Liver (tissue), 9 donors: ENCODE results near the gene POLA1. TPM values are rescaled to one million over a fixed set of nuclear protein-coding genes. Genes with fewer than 3 reads are reported as not detected.

ENCODE experiments used
- DNase-seq: peaks from one replicate; pipeline ENCODE4 v3.0.0-alpha.2; 2017; ENCODE audit warnings: low spot score
- H3K27ac ChIP-seq, 2 donors: one replicate each; pipeline ENCODE4 v1.7.0; 2013; ENCODE audit warnings: inconsistent platforms in 2 of 2, low read length in 2 of 2, control low read depth in 1 of 2, low read depth in 1 of 2, mild to moderate bottlenecking in 1 of 2
- H3K27me3 ChIP-seq, 4 donors: one replicate each; pipeline versions ENCODE4 v1.6.1 to v1.7.0; 2013; ENCODE audit warnings: low read length in 3 of 4, inconsistent platforms in 1 of 4, mild to moderate bottlenecking in 1 of 4, moderate library complexity in 1 of 4; ENCODE audit not compliant: control insufficient read depth in 4 of 4, insufficient read depth in 4 of 4
- H3K36me3 ChIP-seq, 4 donors: one replicate each; pipeline versions ENCODE4 v1.6.1 to v1.7.0; 2013; ENCODE audit warnings: low read length in 3 of 4, mild to moderate bottlenecking in 3 of 4, low read depth in 1 of 4, moderate library complexity in 1 of 4; ENCODE audit not compliant: control insufficient read depth in 4 of 4, insufficient read depth in 3 of 4
- H3K4me1 ChIP-seq, 4 donors: one replicate each; pipeline versions ENCODE4 v1.6.1 to v1.7.0; 2013; ENCODE audit warnings: low read length in 3 of 4, mild to moderate bottlenecking in 3 of 4, moderate library complexity in 1 of 4; ENCODE audit not compliant: control insufficient read depth in 4 of 4, insufficient read depth in 4 of 4
- H3K4me3 ChIP-seq, 3 donors: one replicate each; pipeline versions ENCODE4 v1.6.1 to v1.7.0; 2013; ENCODE audit warnings: low read length in 3 of 3, control low read depth in 1 of 3, low read depth in 1 of 3, mild to moderate bottlenecking in 1 of 3
- H3K9ac ChIP-seq, 2 donors: one replicate each; pipeline ENCODE4 v1.7.0; 2013; ENCODE audit warnings: low read length in 2 of 2, mild to moderate bottlenecking in 2 of 2, moderate library complexity in 2 of 2, control low read depth in 1 of 2, low read depth in 1 of 2
- H3K9me3 ChIP-seq, 4 donors: one replicate each; pipeline versions ENCODE4 v1.6.1 to v1.7.0; 2013; ENCODE audit warnings: low read length in 3 of 4; ENCODE audit not compliant: control insufficient read depth in 4 of 4
- ATF3 ChIP-seq: IDR thresholded peaks from 2 replicates; pipeline ENCODE4 v1.6.1; 2016; ENCODE audit warnings: antibody characterized with exemption
- EGR1 ChIP-seq, 2 donors: IDR thresholded peaks; 2 replicates each; pipeline ENCODE4 v1.6.1; 2016 to 2018; ENCODE audit warnings: antibody characterized with exemption in 2 of 2, low read depth in 2 of 2
- FOXA2 ChIP-seq: IDR thresholded peaks from 2 replicates; pipeline ENCODE4 v1.6.1; 2016; ENCODE audit warnings: antibody characterized with exemption
- GABPA ChIP-seq, 2 donors: IDR thresholded peaks in 1 of 2; conservative IDR thresholded peaks in 1 of 2; 2 replicates each; pipeline ENCODE4 v1.6.1; 2016; ENCODE audit warnings: antibody characterized with exemption in 2 of 2, mild to moderate bottlenecking in 1 of 2, moderate library complexity in 1 of 2
- HNF4A ChIP-seq, 2 donors: conservative IDR thresholded peaks; 2 replicates each; pipeline ENCODE4 v1.6.1; 2016; ENCODE audit warnings: antibody characterized with exemption in 2 of 2, mild to moderate bottlenecking in 2 of 2
- MAX ChIP-seq: IDR thresholded peaks from 2 replicates; pipeline ENCODE4 v1.6.1; 2016; ENCODE audit warnings: antibody characterized with exemption
- NR2F2 ChIP-seq: IDR thresholded peaks from 2 replicates; pipeline ENCODE4 v1.6.1; 2016; ENCODE audit warnings: antibody characterized with exemption
- RAD21 ChIP-seq, 2 donors: IDR thresholded peaks; 2 replicates each; pipeline ENCODE4 v1.6.1; 2016; ENCODE audit warnings: antibody characterized with exemption in 2 of 2, mild to moderate bottlenecking in 2 of 2
- REST ChIP-seq: IDR thresholded peaks from 2 replicates; pipeline ENCODE4 v1.6.1; 2016; ENCODE audit warnings: antibody characterized with exemption, mild to moderate bottlenecking
- SP1 ChIP-seq: IDR thresholded peaks from 2 replicates; pipeline ENCODE4 v1.6.1; 2018; ENCODE audit warnings: antibody characterized with exemption, mild to moderate bottlenecking
- TAF1 ChIP-seq: conservative IDR thresholded peaks from 2 replicates; pipeline ENCODE4 v1.6.1; 2016; ENCODE audit warnings: antibody characterized with exemption, mild to moderate bottlenecking
- YY1 ChIP-seq: IDR thresholded peaks from 2 replicates; pipeline ENCODE4 v1.6.1; 2016; ENCODE audit warnings: antibody characterized with exemption, mild to moderate bottlenecking
- WGBS: extraction: QIAGEN DNeasy Blood & Tissue Kit; methylation state at CpG from one replicate; pipeline ENCODE4 v1.1.7; 2013; 5-methylcytosine and 5-hydroxymethylcytosine counted together
- polyA plus RNA-seq, 2 donors: library from polyadenylated mRNA; stranded (reverse) in 1 of 2; unstranded in 1 of 2; fragments of 200-250 nt in 1 of 2; fragments of >200 nt in 1 of 2; fragmentation: Nextera tagmentation in 1 of 2; extraction: Ambion mirVana in 1 of 2; gene quantifications; one replicate each; pipeline versions ENCODE4 v1.2.1 to v1.2.3, GENCODE V29; 2013 to 2015
- total RNA-seq, 2 donors: library from RNA; depleted of rRNA; stranded (reverse); fragments of >200 nt; gene quantifications; one replicate each; pipeline ENCODE4 v1.2.3, GENCODE V29; 2014
- TF ChIP-seq, protein P1 (sequence below): fragments of 150-350 bp; IDR thresholded peaks from 2 replicates; pipeline ENCODE4 v1.5.1; 2017; ENCODE audit warnings: improper control_type of control experiment, low read depth, low read length; ENCODE audit not compliant: missing input control
- TF ChIP-seq, protein P2 (sequence below): IDR thresholded peaks from 2 replicates; pipeline ENCODE4 v1.6.1; 2016; ENCODE audit warnings: antibody characterized with exemption
- donor health status: healthy.
- donor health status: healthy.
- donor health status: healthy.
- donor health status: healthy.
- donor health status: healthy.

The POLA1 gene
- total and polyA plus RNA-seq, 4 donors, result 0.93 to 12.7 (median 4.3) TPM

DNA sequence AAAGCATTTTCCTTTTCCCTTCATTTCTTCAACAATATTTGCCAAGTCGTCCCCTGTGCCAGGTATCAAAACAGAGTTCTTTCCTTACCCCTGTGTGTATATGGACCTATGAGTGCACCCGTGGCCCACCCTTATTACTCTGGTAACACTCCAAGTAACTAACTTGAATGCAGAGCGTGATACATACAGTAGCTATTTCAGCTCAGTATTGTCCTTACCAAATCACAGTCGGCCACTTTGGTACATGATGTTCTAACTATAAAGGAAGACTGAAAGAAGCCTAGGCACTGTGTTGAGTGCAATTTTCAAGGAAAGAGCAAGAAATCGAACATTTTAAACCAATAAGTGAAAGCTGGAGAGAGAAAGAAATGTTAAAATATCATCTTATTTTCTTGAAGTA, 233.7 kb downstream of the POLA1 start:
- WGBS, result 99% methylated on average over 5 of the region's 5 CpGs
- Histone ChIP-seq H3K36me3 (no peaks in the 10 kb centered on the region), H3K9ac (no peak overlapping the region), H3K27me3 (no peaks in the 10 kb centered on the region), H3K9me3 (no peaks in the 10 kb centered on the region), H3K27ac (no peak overlapping the region), H3K4me1 (no peaks in the 10 kb centered on the region), H3K4me3 (no peak overlapping the region)
- TF ChIP-seq SP1, result no peak
- no peak for TF ChIP-seq ATF3
- TF ChIP-seq, protein P1, sequence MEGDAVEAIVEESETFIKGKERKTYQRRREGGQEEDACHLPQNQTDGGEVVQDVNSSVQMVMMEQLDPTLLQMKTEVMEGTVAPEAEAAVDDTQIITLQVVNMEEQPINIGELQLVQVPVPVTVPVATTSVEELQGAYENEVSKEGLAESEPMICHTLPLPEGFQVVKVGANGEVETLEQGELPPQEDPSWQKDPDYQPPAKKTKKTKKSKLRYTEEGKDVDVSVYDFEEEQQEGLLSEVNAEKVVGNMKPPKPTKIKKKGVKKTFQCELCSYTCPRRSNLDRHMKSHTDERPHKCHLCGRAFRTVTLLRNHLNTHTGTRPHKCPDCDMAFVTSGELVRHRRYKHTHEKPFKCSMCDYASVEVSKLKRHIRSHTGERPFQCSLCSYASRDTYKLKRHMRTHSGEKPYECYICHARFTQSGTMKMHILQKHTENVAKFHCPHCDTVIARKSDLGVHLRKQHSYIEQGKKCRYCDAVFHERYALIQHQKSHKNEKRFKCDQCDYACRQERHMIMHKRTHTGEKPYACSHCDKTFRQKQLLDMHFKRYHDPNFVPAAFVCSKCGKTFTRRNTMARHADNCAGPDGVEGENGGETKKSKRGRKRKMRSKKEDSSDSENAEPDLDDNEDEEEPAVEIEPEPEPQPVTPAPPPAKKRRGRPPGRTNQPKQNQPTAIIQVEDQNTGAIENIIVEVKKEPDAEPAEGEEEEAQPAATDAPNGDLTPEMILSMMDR, result no peak
- TF ChIP-seq TAF1, result no peak
- no peak for TF ChIP-seq REST
- TF ChIP-seq HNF4A (conservative IDR thresholded peaks at IDR 0.05), result no peak
- TF ChIP-seq, protein P2, sequence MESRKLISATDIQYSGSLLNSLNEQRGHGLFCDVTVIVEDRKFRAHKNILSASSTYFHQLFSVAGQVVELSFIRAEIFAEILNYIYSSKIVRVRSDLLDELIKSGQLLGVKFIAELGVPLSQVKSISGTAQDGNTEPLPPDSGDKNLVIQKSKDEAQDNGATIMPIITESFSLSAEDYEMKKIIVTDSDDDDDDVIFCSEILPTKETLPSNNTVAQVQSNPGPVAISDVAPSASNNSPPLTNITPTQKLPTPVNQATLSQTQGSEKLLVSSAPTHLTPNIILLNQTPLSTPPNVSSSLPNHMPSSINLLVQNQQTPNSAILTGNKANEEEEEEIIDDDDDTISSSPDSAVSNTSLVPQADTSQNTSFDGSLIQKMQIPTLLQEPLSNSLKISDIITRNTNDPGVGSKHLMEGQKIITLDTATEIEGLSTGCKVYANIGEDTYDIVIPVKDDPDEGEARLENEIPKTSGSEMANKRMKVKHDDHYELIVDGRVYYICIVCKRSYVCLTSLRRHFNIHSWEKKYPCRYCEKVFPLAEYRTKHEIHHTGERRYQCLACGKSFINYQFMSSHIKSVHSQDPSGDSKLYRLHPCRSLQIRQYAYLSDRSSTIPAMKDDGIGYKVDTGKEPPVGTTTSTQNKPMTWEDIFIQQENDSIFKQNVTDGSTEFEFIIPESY, result no peak
- TF ChIP-seq MAX, result no peak
- TF ChIP-seq GABPA (IDR thresholded peaks at IDR 0.05 in 1 of 2, conservative IDR thresholded peaks at IDR 0.05 in 1 of 2), result no peak
- no peak for TF ChIP-seq RAD21 (IDR thresholded peaks at IDR 0.05)
- TF ChIP-seq FOXA2, result no peak
- DNase-seq, result no peak

DNA sequence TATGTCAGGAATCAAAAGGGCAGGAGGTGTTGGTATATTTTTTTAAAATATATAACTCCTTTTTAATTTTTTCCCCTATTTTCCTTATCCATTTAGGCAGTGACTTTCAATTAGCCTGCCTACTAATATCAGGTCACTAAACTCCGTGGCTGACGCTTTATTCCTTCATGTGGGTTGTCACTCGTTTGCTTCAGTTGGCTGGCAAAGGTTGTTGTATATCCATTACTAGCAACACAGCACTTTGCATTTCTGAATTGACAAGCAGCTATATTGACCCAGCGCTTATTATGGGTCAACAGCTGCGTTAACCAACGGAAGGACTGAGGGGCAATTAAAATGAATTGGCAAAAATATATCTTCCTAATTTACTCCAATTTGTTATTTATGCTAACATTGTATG, 234.4 kb downstream of the POLA1 start:
- Histone ChIP-seq H3K9me3 (no peaks in the 10 kb centered on the region), H3K4me1 (no peaks in the 10 kb centered on the region), H3K9ac (no peak overlapping the region), H3K27me3 (no peaks in the 10 kb centered on the region), H3K27ac (no peak overlapping the region), H3K36me3 (no peaks in the 10 kb centered on the region), H3K4me3 (no peak overlapping the region)
- 96% methylated on average over 6 of the region's 6 CpGs for WGBS
- DNase-seq, result no peak
- TF ChIP-seq YY1 (no peak), FOXA2 (no peak), TAF1 (no peak), NR2F2 (no peak), HNF4A (conservative IDR thresholded peaks at IDR 0.05) (no peak), EGR1 (IDR thresholded peaks at IDR 0.05; ENCODE audit: low read depth in 2 of 2) (no peak), ATF3 (no peak), REST (no peak)
- TF ChIP-seq, protein P2, result no peak
